NCI-H146 (cell line): ENCODE results near the gene PCDHB11.
"Not testable (repeated sequence)": the region's sequence is repeated elsewhere in the genome, so short reads cannot be mapped to it uniquely, and the experiment has no call there.

Source experiments
- DNase-seq: peaks from one replicate; lab custom pipeline; 2025; lab: John Stamatoyannopoulos, UW

PCDHB11 gene

GRCh38 chr5:141241496-141241895, 42.1 kb downstream of the PCDHB11 start:
- DNase-seq = no peak

GRCh38 chr5:141245250-141245717, 45.9 kb downstream of the PCDHB11 start, which contains the start of gene PCDHB15:
PCDHB15 (plus strand) TSS chr5:141245395; CDS start chr5:141245579, 184 bp downstream.
- no peak for DNase-seq

- DNase-seq = not testable (repeated sequence)
Measured at GRCh38 chr5:141246971-141247370, 47.5 kb downstream of the PCDHB11 start.

GRCh38 chr5:141247434-141247833, 48.0 kb downstream of the PCDHB11 start:
- not testable (repeated sequence) for DNase-seq

GRCh38 chr5:141250576-141250975, 51.1 kb downstream of the PCDHB11 start:
- no peak for DNase-seq
